Stomach (tissue), 4 donors: Measurements from ENCODE around the gene ATRX.

Source experiments
- POLR2A ChIP-seq, 4 donors: fragments of 450-650 bp; IDR thresholded peaks; one replicate each; pipeline ENCODE4 v1.6.1; 2016; ENCODE audit warnings: antibody characterized with exemption in 4 of 4, control low read depth in 2 of 4, mild to moderate bottlenecking in 1 of 4, moderate library complexity in 1 of 4
- POLR2AphosphoS5 ChIP-seq, 3 donors: sonication (generic); formaldehyde crosslinking; IDR thresholded peaks; one replicate each; pipeline ENCODE4 v1.6.1; 2016; ENCODE audit warnings: antibody characterized with exemption in 3 of 3
- TF ChIP-seq, protein P1 (sequence below), 7 experiments: fragments of 450-650 bp in 4 of 7; fragments of 200-600 bp in 3 of 7; sonication (generic) in 3 of 7; IDR thresholded peaks; one replicate each; pipeline ENCODE4 v1.5.1; 2016 to 2019; ENCODE audit warnings: antibody characterized with exemption in 7 of 7, control low read depth in 2 of 7, mild to moderate bottlenecking in 1 of 7

DNA sequence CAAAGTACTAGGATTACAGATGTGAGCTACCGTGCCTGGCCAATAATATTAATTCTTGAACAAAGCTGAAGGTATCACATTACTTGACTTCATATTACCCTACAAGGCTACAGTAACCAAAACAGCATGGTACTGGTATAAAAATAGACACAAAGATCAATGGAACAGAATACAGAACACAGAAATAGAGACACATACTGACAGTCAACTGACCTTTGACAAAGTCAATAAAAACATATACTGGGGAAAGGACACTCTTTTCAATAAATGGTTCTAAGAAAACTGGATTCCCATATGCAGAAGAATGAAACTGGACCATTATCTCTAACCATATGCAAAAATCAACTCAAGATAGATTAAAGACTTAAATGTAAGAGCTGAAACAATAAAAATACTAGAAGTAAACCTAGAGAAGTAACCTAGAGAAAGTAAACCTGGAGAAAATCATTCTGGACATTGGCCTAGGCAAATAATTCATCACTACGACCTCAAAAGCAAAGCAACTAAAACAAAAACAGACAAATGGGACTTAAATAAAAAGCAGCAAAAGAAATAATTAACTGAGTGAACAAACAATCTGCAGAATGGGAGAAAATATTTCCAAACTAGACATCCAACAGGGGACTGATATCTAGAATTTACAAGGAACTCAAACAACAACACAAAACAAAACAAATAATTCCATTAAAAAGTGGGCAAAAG, 182.2 kb downstream of the ATRX start:
- TF ChIP-seq, protein P1, sequence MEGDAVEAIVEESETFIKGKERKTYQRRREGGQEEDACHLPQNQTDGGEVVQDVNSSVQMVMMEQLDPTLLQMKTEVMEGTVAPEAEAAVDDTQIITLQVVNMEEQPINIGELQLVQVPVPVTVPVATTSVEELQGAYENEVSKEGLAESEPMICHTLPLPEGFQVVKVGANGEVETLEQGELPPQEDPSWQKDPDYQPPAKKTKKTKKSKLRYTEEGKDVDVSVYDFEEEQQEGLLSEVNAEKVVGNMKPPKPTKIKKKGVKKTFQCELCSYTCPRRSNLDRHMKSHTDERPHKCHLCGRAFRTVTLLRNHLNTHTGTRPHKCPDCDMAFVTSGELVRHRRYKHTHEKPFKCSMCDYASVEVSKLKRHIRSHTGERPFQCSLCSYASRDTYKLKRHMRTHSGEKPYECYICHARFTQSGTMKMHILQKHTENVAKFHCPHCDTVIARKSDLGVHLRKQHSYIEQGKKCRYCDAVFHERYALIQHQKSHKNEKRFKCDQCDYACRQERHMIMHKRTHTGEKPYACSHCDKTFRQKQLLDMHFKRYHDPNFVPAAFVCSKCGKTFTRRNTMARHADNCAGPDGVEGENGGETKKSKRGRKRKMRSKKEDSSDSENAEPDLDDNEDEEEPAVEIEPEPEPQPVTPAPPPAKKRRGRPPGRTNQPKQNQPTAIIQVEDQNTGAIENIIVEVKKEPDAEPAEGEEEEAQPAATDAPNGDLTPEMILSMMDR (IDR thresholded peaks at IDR 0.05) = no peak
- no peak for TF ChIP-seq POLR2A (IDR thresholded peaks at IDR 0.05)
- no peak for TF ChIP-seq POLR2AphosphoS5 (IDR thresholded peaks at IDR 0.05)
